Neural cell (in vitro differentiated cells): Measurements from ENCODE around the gene MRPS22. TPM values are rescaled to one million over a fixed set of nuclear protein-coding genes. Genes with fewer than 3 reads are reported as not detected.

ENCODE experiments used
- H2AFZ ChIP-seq: fragments of 200-600, 300-800 bp; sonication (generic), shearing (Covaris generic); 2 replicates; pipeline ENCODE4 v1.6.0; 2014; ENCODE audit warnings: low read depth, mild to moderate bottlenecking, antibody characterized with exemption, low read length, moderate library complexity
- H3F3A ChIP-seq: fragments of 200-600 bp; shearing (Covaris generic); 2 replicates; pipeline ENCODE4 v1.6.1; 2016; ENCODE audit warnings: mild to moderate bottlenecking, moderate library complexity, mixed read lengths, antibody characterized with exemption, low read length; ENCODE audit not compliant: insufficient read depth, poor library complexity, severe bottlenecking
- H3K27ac ChIP-seq: fragments of 200-600, 300-800 bp; sonication (generic), shearing (Covaris generic); 2 replicates; pipeline ENCODE4 v1.5.1; 2014; ENCODE audit warnings: mild to moderate bottlenecking, low read length, moderate library complexity
- H3K27me3 ChIP-seq: fragments of 300-800, 200-600 bp; sonication (generic), shearing (Covaris generic); 2 replicates; pipeline ENCODE4 v1.6.0; 2014; ENCODE audit warnings: mild to moderate bottlenecking, low read depth, low read length, moderate library complexity; ENCODE audit not compliant: insufficient read depth
- H3K36me3 ChIP-seq: fragments of 300-800, 200-600 bp; sonication (generic), shearing (Covaris generic); 2 replicates; pipeline ENCODE4 v1.5.1; 2014; ENCODE audit warnings: mild to moderate bottlenecking, antibody characterized with exemption, low read length, moderate library complexity; ENCODE audit not compliant: insufficient read depth
- H3K4me2 ChIP-seq: fragments of 300-800, 200-600 bp; sonication (generic), shearing (Covaris generic); 2 replicates; pipeline ENCODE4 v1.6.0; 2014; ENCODE audit warnings: mild to moderate bottlenecking, low read length
- H3K4me3 ChIP-seq: fragments of 300-800, 200-600 bp; sonication (generic), shearing (Covaris generic); 2 replicates; pipeline ENCODE4 v1.5.1; 2014; ENCODE audit warnings: mild to moderate bottlenecking, low read length, moderate library complexity
- H3K79me2 ChIP-seq: fragments of 200-600 bp; shearing (Covaris generic); replicated peaks from 2 replicates; pipeline ENCODE4 v1.6.0; 2014; ENCODE audit warnings: mild to moderate bottlenecking, low read length, moderate library complexity; ENCODE audit not compliant: insufficient read depth
- H3K9ac ChIP-seq: fragments of 300-800, 200-600 bp; sonication (generic), shearing (Covaris generic); 2 replicates; pipeline ENCODE4 v1.6.1; 2016; ENCODE audit warnings: mild to moderate bottlenecking, low read length, mixed read lengths
- H3K9me2 ChIP-seq: fragments of 200-600 bp; shearing (Covaris generic); 2 replicates; pipeline ENCODE4 v1.6.1; 2016; ENCODE audit warnings: mild to moderate bottlenecking, low read length, mixed read lengths; ENCODE audit not compliant: insufficient read depth
- H3K9me3 ChIP-seq: fragments of 200-600, 300-800 bp; sonication (generic), shearing (Covaris generic); 2 replicates; pipeline ENCODE4 v1.6.1; 2016; ENCODE audit warnings: mild to moderate bottlenecking, mixed run types, low read length, moderate library complexity, mixed read lengths
- H4K20me1 ChIP-seq: fragments of 200-600 bp; shearing (Covaris generic); 2 replicates; pipeline ENCODE4 v1.6.1; 2016; ENCODE audit warnings: mild to moderate bottlenecking, mixed run types; ENCODE audit not compliant: insufficient read depth
- EP300 ChIP-seq: fragments of 450-650 bp; conservative IDR thresholded peaks from 2 replicates; pipeline ENCODE4 v1.6.1; 2014; ENCODE audit warnings: antibody characterized with exemption, mild to moderate bottlenecking, moderate library complexity; ENCODE audit not compliant: poor library complexity, severe bottlenecking
- EZH2 ChIP-seq: fragments of 200-600, 300-800 bp; shearing (Covaris generic), sonication (generic); IDR thresholded peaks from 2 replicates; pipeline ENCODE4 v1.6.1; 2014; ENCODE audit warnings: antibody characterized with exemption, low read length, borderline replicate concordance, mild to moderate bottlenecking; ENCODE audit not compliant: insufficient read depth, poor library complexity, severe bottlenecking
- MXI1 ChIP-seq: fragments of 450-650 bp; conservative IDR thresholded peaks from 2 replicates; pipeline ENCODE4 v1.6.1; 2014; ENCODE audit warnings: antibody characterized with exemption, mild to moderate bottlenecking; ENCODE audit not compliant: poor library complexity, severe bottlenecking
- POLR2AphosphoS5 ChIP-seq: IDR thresholded peaks from 2 replicates; pipeline ENCODE4 v1.6.1; 2012
- RAD21 ChIP-seq: fragments of 450-650 bp; conservative IDR thresholded peaks from 2 replicates; pipeline ENCODE4 v1.6.1; 2014; ENCODE audit warnings: antibody characterized with exemption, mild to moderate bottlenecking, moderate library complexity
- SMC3 ChIP-seq: fragments of 450-650 bp; conservative IDR thresholded peaks from 2 replicates; pipeline ENCODE4 v1.6.1; 2014; ENCODE audit warnings: antibody characterized with exemption, mild to moderate bottlenecking, moderate library complexity; ENCODE audit not compliant: poor library complexity
- TAF1 ChIP-seq: IDR thresholded peaks from 2 replicates; pipeline ENCODE4 v1.6.1; 2012; ENCODE audit warnings: low read depth
- polyA minus RNA-seq: library from RNA; depleted of rRNA, polyadenylated mRNA; stranded (reverse); fragments of >200 nt; gene quantifications from 2 replicates; pipeline ENCODE4 v1.2.3, GENCODE V29; 2014
- polyA plus RNA-seq: library from polyadenylated mRNA; depleted of rRNA; stranded (reverse); fragments of >200 nt; gene quantifications from 2 replicates; pipeline ENCODE4 v1.2.3, GENCODE V29; 2014
- TF ChIP-seq, protein P1 (sequence below): IDR thresholded peaks from 2 replicates; pipeline ENCODE4 v1.6.1; 2012; ENCODE audit warnings: borderline replicate concordance
- TF ChIP-seq, protein P2 (sequence below): fragments of 450-650 bp; IDR thresholded peaks from 2 replicates; pipeline ENCODE4 v1.5.1; 2014; ENCODE audit warnings: antibody characterized with exemption, mild to moderate bottlenecking, moderate library complexity; ENCODE audit not compliant: poor library complexity, severe bottlenecking

MRPS22 gene
- polyA plus RNA-seq (70.2 and 80.7 TPM in 2 replicates), polyA minus RNA-seq (55.0 and 62.3 TPM in 2 replicates)

DNA sequence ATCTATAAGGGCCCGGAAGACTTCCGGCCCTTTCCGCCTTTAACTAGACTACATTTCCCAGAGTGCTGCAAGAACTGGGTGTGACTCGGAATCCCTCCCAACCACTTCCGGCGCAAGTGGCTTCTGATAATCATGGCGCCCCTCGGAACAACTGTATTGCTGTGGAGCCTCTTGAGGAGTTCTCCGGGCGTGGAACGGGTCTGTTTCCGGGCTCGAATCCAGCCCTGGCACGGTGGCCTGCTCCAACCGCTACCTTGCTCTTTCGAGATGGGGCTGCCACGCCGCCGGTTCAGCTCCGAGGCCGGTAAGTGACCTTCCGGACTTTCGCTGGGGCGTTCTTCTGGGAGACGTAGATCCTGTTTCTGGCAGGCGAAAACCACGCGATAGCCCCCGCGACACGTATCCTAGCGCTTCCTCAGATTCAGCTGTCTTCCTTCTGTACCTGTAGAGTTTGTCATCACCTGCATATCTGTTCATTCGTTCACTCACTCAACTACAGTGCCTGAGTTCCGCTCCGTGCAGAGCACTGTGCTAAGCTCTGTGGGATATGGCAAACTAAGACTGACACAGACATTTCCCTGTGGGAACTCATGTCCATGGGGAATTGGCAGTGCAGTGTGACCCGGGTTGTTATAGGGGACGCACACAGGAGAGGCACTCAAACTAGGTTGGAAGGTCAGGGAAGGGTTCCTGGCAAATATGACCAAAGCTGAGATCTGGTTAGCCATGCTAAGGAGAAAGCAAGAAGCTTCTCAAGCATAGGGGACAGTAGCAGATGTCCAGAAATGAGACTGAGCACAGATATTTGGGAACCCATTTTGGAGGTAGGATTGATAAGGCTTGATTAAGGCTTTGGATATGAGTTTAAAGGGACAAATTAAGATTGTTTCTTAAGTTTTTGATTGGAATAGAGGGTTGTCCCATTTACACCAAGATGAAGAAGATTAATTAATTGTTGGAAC, at the start of gene MRPS22:
MRPS22 (plus strand) TSS at position 126 of the 962 bp plus-strand sequence; CDS start at position 133, 7 bp downstream.
- Histone ChIP-seq H3K79me2 (peaks cover 15% of the 10 kb centered on the region), H3K4me2 (peak within 1 kb of the TSS; percentile 72), H3K27ac (peak within 1 kb of the TSS; percentile 68)

DNA sequence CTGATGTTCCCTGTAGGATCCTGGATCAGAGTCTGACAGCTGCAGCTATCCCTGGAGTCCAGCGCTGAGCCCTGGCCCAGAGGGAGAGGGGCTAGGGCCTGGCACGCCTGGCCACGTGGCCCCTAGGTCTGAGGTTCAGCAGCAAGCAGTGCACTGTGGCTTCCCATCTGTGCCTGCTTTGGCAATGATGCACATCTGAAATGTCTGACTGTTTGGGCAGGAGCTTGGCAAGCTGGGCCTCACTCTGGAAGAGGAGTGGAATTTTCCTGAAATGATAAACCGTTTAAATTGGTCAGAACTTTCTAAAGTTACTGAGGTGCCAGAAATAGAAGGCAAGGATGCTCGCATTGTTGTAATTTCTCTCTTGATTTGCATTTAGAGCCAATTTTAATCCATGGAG, 48.8 kb upstream of the MRPS22 start:
- no peak overlapping the region for H2AFZ ChIP-seq
- no peak overlapping the region for H3K9ac ChIP-seq
- H3K36me3 ChIP-seq: no peaks in the 10 kb centered on the region
- TF ChIP-seq, protein P1, sequence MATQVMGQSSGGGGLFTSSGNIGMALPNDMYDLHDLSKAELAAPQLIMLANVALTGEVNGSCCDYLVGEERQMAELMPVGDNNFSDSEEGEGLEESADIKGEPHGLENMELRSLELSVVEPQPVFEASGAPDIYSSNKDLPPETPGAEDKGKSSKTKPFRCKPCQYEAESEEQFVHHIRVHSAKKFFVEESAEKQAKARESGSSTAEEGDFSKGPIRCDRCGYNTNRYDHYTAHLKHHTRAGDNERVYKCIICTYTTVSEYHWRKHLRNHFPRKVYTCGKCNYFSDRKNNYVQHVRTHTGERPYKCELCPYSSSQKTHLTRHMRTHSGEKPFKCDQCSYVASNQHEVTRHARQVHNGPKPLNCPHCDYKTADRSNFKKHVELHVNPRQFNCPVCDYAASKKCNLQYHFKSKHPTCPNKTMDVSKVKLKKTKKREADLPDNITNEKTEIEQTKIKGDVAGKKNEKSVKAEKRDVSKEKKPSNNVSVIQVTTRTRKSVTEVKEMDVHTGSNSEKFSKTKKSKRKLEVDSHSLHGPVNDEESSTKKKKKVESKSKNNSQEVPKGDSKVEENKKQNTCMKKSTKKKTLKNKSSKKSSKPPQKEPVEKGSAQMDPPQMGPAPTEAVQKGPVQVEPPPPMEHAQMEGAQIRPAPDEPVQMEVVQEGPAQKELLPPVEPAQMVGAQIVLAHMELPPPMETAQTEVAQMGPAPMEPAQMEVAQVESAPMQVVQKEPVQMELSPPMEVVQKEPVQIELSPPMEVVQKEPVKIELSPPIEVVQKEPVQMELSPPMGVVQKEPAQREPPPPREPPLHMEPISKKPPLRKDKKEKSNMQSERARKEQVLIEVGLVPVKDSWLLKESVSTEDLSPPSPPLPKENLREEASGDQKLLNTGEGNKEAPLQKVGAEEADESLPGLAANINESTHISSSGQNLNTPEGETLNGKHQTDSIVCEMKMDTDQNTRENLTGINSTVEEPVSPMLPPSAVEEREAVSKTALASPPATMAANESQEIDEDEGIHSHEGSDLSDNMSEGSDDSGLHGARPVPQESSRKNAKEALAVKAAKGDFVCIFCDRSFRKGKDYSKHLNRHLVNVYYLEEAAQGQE: no peak
- TF ChIP-seq RAD21: no peak
- no peak for TF ChIP-seq TAF1
- no peak for TF ChIP-seq POLR2AphosphoS5
- no peak for TF ChIP-seq EZH2
- TF ChIP-seq EP300: no peak
- H3K27me3 ChIP-seq: no peaks in the 10 kb centered on the region
- no peak overlapping the region for H3K4me3 ChIP-seq
- no peak overlapping the region for H3K4me2 ChIP-seq
- no peaks in the 10 kb centered on the region for H3K9me3 ChIP-seq
- no peaks in the 10 kb centered on the region for H3K9me2 ChIP-seq
- no peaks in the 10 kb centered on the region for H3F3A ChIP-seq
- H4K20me1 ChIP-seq: no peaks in the 10 kb centered on the region
- no peaks in the 10 kb centered on the region for H3K79me2 ChIP-seq
- no peak overlapping the region for H3K27ac ChIP-seq

More for the DNA sequence above, at the start of gene MRPS22:
- H3K9me2 ChIP-seq: no peaks in the 10 kb centered on the region
- peak within 1 kb of the TSS; percentile 71 for H3K4me3 ChIP-seq
- no peaks in the 10 kb centered on the region for H3K9me3 ChIP-seq
- H3F3A ChIP-seq: no peaks in the 10 kb centered on the region
- peak within 1 kb of the TSS; percentile 73 for H3K9ac ChIP-seq
- TF ChIP-seq RAD21: peak; percentile 12
- TF ChIP-seq, protein P1: peak; percentile 83
- TF ChIP-seq MXI1: peak; percentile 82
- TF ChIP-seq EZH2: no peak
- TF ChIP-seq SMC3: no peak
- TF ChIP-seq POLR2AphosphoS5: peak; percentile 80
- no peak for TF ChIP-seq EP300
- TF ChIP-seq, protein P2, sequence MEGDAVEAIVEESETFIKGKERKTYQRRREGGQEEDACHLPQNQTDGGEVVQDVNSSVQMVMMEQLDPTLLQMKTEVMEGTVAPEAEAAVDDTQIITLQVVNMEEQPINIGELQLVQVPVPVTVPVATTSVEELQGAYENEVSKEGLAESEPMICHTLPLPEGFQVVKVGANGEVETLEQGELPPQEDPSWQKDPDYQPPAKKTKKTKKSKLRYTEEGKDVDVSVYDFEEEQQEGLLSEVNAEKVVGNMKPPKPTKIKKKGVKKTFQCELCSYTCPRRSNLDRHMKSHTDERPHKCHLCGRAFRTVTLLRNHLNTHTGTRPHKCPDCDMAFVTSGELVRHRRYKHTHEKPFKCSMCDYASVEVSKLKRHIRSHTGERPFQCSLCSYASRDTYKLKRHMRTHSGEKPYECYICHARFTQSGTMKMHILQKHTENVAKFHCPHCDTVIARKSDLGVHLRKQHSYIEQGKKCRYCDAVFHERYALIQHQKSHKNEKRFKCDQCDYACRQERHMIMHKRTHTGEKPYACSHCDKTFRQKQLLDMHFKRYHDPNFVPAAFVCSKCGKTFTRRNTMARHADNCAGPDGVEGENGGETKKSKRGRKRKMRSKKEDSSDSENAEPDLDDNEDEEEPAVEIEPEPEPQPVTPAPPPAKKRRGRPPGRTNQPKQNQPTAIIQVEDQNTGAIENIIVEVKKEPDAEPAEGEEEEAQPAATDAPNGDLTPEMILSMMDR: no peak
- peak; percentile 89 for TF ChIP-seq TAF1
- no peaks in the 10 kb centered on the region for H4K20me1 ChIP-seq
- H2AFZ ChIP-seq: peak within 1 kb of the TSS; percentile 81
- no peaks in the 10 kb centered on the region for H3K27me3 ChIP-seq
- no peaks in the 10 kb centered on the region for H3K36me3 ChIP-seq
